Ishikawa (cell line): ENCODE results near the gene KRT13.

Source experiments
- CEBPB ChIP-seq: IDR thresholded peaks from 2 replicates; pipeline ENCODE4 v1.6.1; 2012
- EGR1 ChIP-seq: IDR thresholded peaks from 2 replicates; pipeline ENCODE4 v1.6.1; 2012
- EP300 ChIP-seq: IDR thresholded peaks from 2 replicates; pipeline ENCODE4 v1.6.1; 2012; ENCODE audit warnings: borderline replicate concordance
- TAF1 ChIP-seq: IDR thresholded peaks from 2 replicates; pipeline ENCODE4 v1.6.1; 2012; ENCODE audit warnings: low read depth, mild to moderate bottlenecking
- ZBTB7A ChIP-seq: IDR thresholded peaks from 2 replicates; pipeline ENCODE4 v1.6.1; 2012; ENCODE audit warnings: low read depth
- TF ChIP-seq, protein P1 (sequence below): IDR thresholded peaks from 2 replicates; pipeline ENCODE4 v1.6.1; 2012; ENCODE audit warnings: low read depth, mild to moderate bottlenecking
- TF ChIP-seq, protein P2 (sequence below): IDR thresholded peaks from 2 replicates; pipeline ENCODE4 v1.6.1; 2012

DNA sequence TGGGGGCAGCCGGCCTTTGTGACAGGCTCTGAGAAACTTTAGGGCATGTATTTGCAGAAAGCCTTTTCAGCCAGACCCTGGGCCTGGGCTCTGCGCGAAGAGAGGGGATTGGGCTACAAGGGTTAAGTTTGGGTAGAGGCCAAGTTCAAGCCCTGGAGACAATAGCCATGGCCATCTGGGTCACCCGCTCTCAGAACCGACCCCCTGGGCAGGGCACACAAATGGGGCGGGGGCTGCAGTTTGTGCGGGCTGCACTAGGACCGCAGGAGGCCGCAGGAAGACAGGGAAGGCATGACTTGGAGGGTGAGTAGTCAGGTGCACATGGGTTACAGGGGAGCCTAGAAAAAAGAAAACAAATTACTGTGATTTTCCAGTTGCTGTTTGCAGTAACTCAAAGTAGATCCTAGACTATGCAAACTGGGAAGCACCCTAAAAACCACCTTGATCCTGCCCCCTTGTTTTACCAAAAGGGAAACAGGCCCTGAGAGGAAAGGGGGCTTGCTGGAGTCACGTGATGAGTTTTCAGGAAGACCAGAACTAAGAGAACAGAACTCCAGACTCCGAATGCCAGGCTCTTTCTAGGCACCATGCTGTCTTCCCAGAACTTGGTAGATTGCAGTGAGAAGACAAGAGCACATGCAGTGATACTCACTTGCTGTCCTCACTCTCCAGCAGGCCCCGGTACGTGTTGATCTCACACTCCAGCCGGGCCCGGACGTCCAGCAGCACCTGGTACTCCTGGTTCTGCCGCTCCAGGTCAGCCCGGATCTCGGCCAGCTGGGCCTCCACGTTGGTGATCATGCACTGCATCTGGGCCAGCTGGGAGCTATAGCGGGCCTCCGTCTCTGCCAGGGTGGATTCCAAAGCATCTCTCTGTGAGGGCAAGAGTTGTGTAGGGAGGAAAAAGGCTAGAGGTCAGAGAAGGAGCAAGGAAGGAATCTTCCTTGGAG lies 28.3 kb downstream of the KRT13 start:
- TF ChIP-seq, protein P1, sequence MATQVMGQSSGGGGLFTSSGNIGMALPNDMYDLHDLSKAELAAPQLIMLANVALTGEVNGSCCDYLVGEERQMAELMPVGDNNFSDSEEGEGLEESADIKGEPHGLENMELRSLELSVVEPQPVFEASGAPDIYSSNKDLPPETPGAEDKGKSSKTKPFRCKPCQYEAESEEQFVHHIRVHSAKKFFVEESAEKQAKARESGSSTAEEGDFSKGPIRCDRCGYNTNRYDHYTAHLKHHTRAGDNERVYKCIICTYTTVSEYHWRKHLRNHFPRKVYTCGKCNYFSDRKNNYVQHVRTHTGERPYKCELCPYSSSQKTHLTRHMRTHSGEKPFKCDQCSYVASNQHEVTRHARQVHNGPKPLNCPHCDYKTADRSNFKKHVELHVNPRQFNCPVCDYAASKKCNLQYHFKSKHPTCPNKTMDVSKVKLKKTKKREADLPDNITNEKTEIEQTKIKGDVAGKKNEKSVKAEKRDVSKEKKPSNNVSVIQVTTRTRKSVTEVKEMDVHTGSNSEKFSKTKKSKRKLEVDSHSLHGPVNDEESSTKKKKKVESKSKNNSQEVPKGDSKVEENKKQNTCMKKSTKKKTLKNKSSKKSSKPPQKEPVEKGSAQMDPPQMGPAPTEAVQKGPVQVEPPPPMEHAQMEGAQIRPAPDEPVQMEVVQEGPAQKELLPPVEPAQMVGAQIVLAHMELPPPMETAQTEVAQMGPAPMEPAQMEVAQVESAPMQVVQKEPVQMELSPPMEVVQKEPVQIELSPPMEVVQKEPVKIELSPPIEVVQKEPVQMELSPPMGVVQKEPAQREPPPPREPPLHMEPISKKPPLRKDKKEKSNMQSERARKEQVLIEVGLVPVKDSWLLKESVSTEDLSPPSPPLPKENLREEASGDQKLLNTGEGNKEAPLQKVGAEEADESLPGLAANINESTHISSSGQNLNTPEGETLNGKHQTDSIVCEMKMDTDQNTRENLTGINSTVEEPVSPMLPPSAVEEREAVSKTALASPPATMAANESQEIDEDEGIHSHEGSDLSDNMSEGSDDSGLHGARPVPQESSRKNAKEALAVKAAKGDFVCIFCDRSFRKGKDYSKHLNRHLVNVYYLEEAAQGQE, result no peak
- no peak for TF ChIP-seq TAF1
- TF ChIP-seq ZBTB7A, result no peak
- no peak for TF ChIP-seq CEBPB
- no peak for TF ChIP-seq EP300
- TF ChIP-seq, protein P2, sequence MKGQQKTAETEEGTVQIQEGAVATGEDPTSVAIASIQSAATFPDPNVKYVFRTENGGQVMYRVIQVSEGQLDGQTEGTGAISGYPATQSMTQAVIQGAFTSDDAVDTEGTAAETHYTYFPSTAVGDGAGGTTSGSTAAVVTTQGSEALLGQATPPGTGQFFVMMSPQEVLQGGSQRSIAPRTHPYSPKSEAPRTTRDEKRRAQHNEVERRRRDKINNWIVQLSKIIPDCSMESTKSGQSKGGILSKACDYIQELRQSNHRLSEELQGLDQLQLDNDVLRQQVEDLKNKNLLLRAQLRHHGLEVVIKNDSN, result no peak
- TF ChIP-seq EGR1, result no peak
